HepG2 (cell line): ENCODE measurements around the gene DYSF. TPM values are rescaled to one million over a fixed set of nuclear protein-coding genes. Genes with fewer than 3 reads are reported as not detected.

ENCODE experiments used
- AKNA ChIP-seq: sonication (generic); formaldehyde crosslinking; IDR thresholded peaks from 2 replicates; pipeline ENCODE4 v1.4.0; 2020; ENCODE audit warnings: missing genetic modification reagents, borderline replicate concordance
- FOXP4 ChIP-seq: sonication (generic); formaldehyde crosslinking; IDR thresholded peaks from 2 replicates; pipeline ENCODE4 v1.4.0; 2020; ENCODE audit warnings: missing genetic modification reagents
- HBP1 ChIP-seq: IDR thresholded peaks from 2 replicates; pipeline ENCODE4 v1.6.1; 2016; ENCODE audit warnings: low read depth, control low read depth
- HNF4A ChIP-seq: sonication (generic); formaldehyde crosslinking; IDR thresholded peaks from 2 replicates; pipeline ENCODE4 v1.4.0; 2020; ENCODE audit warnings: missing genetic modification reagents
- NCOA1 ChIP-seq: sonication (generic); formaldehyde crosslinking; IDR thresholded peaks from 2 replicates; pipeline ENCODE4 v1.9.0; 2021; ENCODE audit warnings: missing genetic modification reagents
- NFATC3 ChIP-seq: sonication (generic); formaldehyde crosslinking; IDR thresholded peaks from 2 replicates; pipeline ENCODE4 v1.5.1; 2020; ENCODE audit warnings: mild to moderate bottlenecking, missing genetic modification reagents
- NR2F1 ChIP-seq, 2 experiments: fragments of 450-650 bp in 1 of 2; formaldehyde crosslinking in 1 of 2; IDR thresholded peaks; 2 replicates each; pipeline versions ENCODE4 v1.5.0 to v1.6.1; 2016 to 2020; ENCODE audit warnings: mild to moderate bottlenecking in 1 of 2, missing compliant biosample characterization in 1 of 2, missing genetic modification reagents in 1 of 2, moderate library complexity in 1 of 2
- RORA ChIP-seq: sonication (generic); formaldehyde crosslinking; IDR thresholded peaks from 2 replicates; pipeline ENCODE4 v1.5.0; 2020; ENCODE audit warnings: mild to moderate bottlenecking, missing genetic modification reagents, moderate library complexity
- SMAD1 ChIP-seq: sonication (generic); formaldehyde crosslinking; IDR thresholded peaks from 2 replicates; pipeline ENCODE4 v1.4.0; 2020; ENCODE audit warnings: missing genetic modification reagents, low read depth, mild to moderate bottlenecking, borderline replicate concordance
- ZFYVE20 ChIP-seq: sonication (generic); formaldehyde crosslinking; IDR thresholded peaks from 2 replicates; pipeline ENCODE4 v1.8.0; 2023; ENCODE audit warnings: low read depth, mild to moderate bottlenecking, moderate library complexity, missing genetic modification reagents, borderline replicate concordance
- ZNF12 ChIP-seq: sonication (generic); formaldehyde crosslinking; IDR thresholded peaks from 2 replicates; pipeline ENCODE4 v1.5.0; 2020; ENCODE audit warnings: missing genetic modification reagents
- ZNF546 ChIP-seq: sonication (generic); formaldehyde crosslinking; conservative IDR thresholded peaks from 2 replicates; pipeline ENCODE4 v1.8.1; 2023; ENCODE audit warnings: mild to moderate bottlenecking, missing genetic modification reagents
- ZNF562 ChIP-seq: sonication (generic); formaldehyde crosslinking; IDR thresholded peaks from 2 replicates; pipeline ENCODE4 v1.8.0; 2022; ENCODE audit warnings: missing genetic modification reagents, borderline replicate concordance
- ZNF614 ChIP-seq: IDR thresholded peaks from 2 replicates; pipeline ENCODE4 v1.6.1; 2018; ENCODE audit warnings: missing biosample characterization, missing genetic modification reagents, inconsistent platforms, borderline replicate concordance
- ZNF670 ChIP-seq: sonication (generic); formaldehyde crosslinking; IDR thresholded peaks from 2 replicates; pipeline ENCODE4 v1.8.0; 2022; ENCODE audit warnings: mild to moderate bottlenecking, missing genetic modification reagents, borderline replicate concordance
- ZNF772 ChIP-seq: sonication (generic); formaldehyde crosslinking; IDR thresholded peaks from 2 replicates; pipeline ENCODE4 v1.5.0; 2020; ENCODE audit warnings: mild to moderate bottlenecking, missing genetic modification reagents
- ZSCAN20 ChIP-seq: sonication (generic); formaldehyde crosslinking; IDR thresholded peaks from 2 replicates; pipeline ENCODE4 v1.4.0; 2020; ENCODE audit warnings: missing genetic modification reagents, mild to moderate bottlenecking, borderline replicate concordance
- polyA plus RNA-seq, 8 experiments: library from polyadenylated mRNA; depleted of rRNA in 3 of 8; stranded (reverse) in 7 of 8; unstranded in 1 of 8; fragments of >200 nt; fragmentation: Illumina TruSeq in 4 of 8; extraction: Trizol in 4 of 8; gene quantifications; 2 replicates each; pipeline versions ENCODE4 v1.2.1 to v1.2.3, GENCODE V29; 2011 to 2016; ENCODE audit warnings: low read depth in 4 of 8, missing spikeins in 1 of 8, mixed read lengths in 1 of 8; ENCODE audit not compliant: insufficient read depth in 1 of 8
- total RNA-seq, 5 experiments: library from RNA; depleted of rRNA; stranded (reverse); fragments of >200 nt; fragmentation: Illumina TruSeq; extraction: Trizol; gene quantifications; 2 replicates each; pipeline ENCODE4 v1.2.3, GENCODE V29; 2016; ENCODE audit warnings: low read depth in 1 of 5

DYSF gene
- total and polyA plus RNA-seq, 2 of the 13 experiments (the other 11 are each of a cell fraction or from before 2014, with no cell fraction given) = 0.15 to 2.4 TPM

- TF ChIP-seq FOXP4 (CRISPR knock-in tag) = peak; percentile 29; the same call in 1 of the 2 replicates
- no peak for TF ChIP-seq ZNF772 (CRISPR knock-in tag)
- TF ChIP-seq ZNF614 (CRISPR knock-in tag) = no peak
- no peak for TF ChIP-seq NCOA1 (CRISPR knock-in tag)
- TF ChIP-seq HBP1 (CRISPR knock-in tag) = no peak
- no peak for TF ChIP-seq AKNA (CRISPR knock-in tag)
- no peak for TF ChIP-seq NFATC3 (CRISPR knock-in tag)
- TF ChIP-seq ZNF670 (CRISPR knock-in tag) = no peak
- no peak for TF ChIP-seq ZFYVE20
- no peak for TF ChIP-seq SMAD1 (CRISPR knock-in tag)
- TF ChIP-seq RORA (CRISPR knock-in tag) = no peak
- no peak for TF ChIP-seq ZSCAN20 (CRISPR knock-in tag)
- no peak for TF ChIP-seq ZNF562
- TF ChIP-seq ZNF12 (CRISPR knock-in tag) = 0 out of 2 replicates have a peak, but pooled peaks have one; percentile 5
- no peak for TF ChIP-seq ZNF546 (CRISPR knock-in tag)
- TF ChIP-seq HNF4A (CRISPR knock-in tag) = peak; percentile 74; the same call in 1 of the 2 replicates
- 0 out of 4 replicates have a peak, but pooled peaks of 1 of the 2 experiments have one; percentile 34 for TF ChIP-seq NR2F1 (CRISPR knock-in tag; IDR thresholded peaks at IDR 0.05)
Observed at GRCh38 chr2:71716697-71717624, 263.6 kb downstream of the DYSF start (continued).
